Aorta (tissue), 5 donors: ENCODE results near the gene MAN2A2. TPM values are rescaled to one million over a fixed set of nuclear protein-coding genes. Genes with fewer than 3 reads are reported as not detected.
"Not testable (repeated sequence)": the region's sequence is repeated elsewhere in the genome, so short reads cannot be mapped to it uniquely, and the experiment has no call there.

Source experiments
- ATAC-seq: fragments of 200-7000 bp; cut with Tn5 transposase; one replicate; pipeline ENCODE4 v1.9.1; 2022; ENCODE audit warnings: moderate library complexity; ENCODE audit not compliant: low FRiP score
- DNase-seq, 2 donors: peaks; one replicate each; pipeline ENCODE4 v3.0.0-alpha.2; 2020
- H3K27ac ChIP-seq, 2 donors: one replicate each; pipeline ENCODE4 v1.5.1; 2013; ENCODE audit warnings: low read length in 2 of 2, mild to moderate bottlenecking in 2 of 2, moderate library complexity in 2 of 2, control low read depth in 1 of 2, inconsistent platforms in 1 of 2, low read depth in 1 of 2
- H3K27me3 ChIP-seq, 2 donors: one replicate each; pipeline ENCODE4 v1.6.1; 2013; ENCODE audit warnings: control low read depth in 1 of 2, low read length in 1 of 2, mild to moderate bottlenecking in 1 of 2, moderate library complexity in 1 of 2; ENCODE audit not compliant: insufficient read depth in 2 of 2, control insufficient read depth in 1 of 2
- H3K36me3 ChIP-seq, 2 donors: one replicate each; pipeline ENCODE4 v1.6.1; 2013; ENCODE audit warnings: control low read depth in 1 of 2, low read length in 1 of 2, mild to moderate bottlenecking in 1 of 2; ENCODE audit not compliant: insufficient read depth in 2 of 2, control insufficient read depth in 1 of 2
- H3K4me1 ChIP-seq, 2 donors: one replicate each; pipeline ENCODE4 v1.6.1; 2013; ENCODE audit warnings: low read length in 2 of 2, control low read depth in 1 of 2, mild to moderate bottlenecking in 1 of 2, moderate library complexity in 1 of 2; ENCODE audit not compliant: insufficient read depth in 2 of 2, control insufficient read depth in 1 of 2
- H3K4me3 ChIP-seq, 2 donors: one replicate each; pipeline ENCODE4 v1.5.1; 2013; ENCODE audit warnings: low read length in 2 of 2, control low read depth in 1 of 2, mild to moderate bottlenecking in 1 of 2
- H3K9me3 ChIP-seq: one replicate; pipeline ENCODE4 v1.6.1; 2013; ENCODE audit warnings: mild to moderate bottlenecking, low read length; ENCODE audit not compliant: control insufficient read depth
- WGBS, 2 donors: extraction: QIAGEN DNeasy Blood & Tissue Kit; methylation state at CpG; one replicate each; pipeline ENCODE4 v1.1.7; 2013; 5-methylcytosine and 5-hydroxymethylcytosine counted together
- intact Hi-C, 2 donors: fragments of 100-400 bp; cut with DNase I; formaldehyde crosslinking; loops; one replicate each; pipeline versions ENCODE4 v1.14.2 to v1.15.0; 2022
- polyA plus RNA-seq, 2 donors: library from polyadenylated mRNA; stranded (reverse); fragments of 200-250 nt; gene quantifications; one replicate each; pipeline ENCODE4 v1.2.3, GENCODE V29; 2013
- total RNA-seq, 2 donors: library from RNA; stranded (reverse); fragmentation: NEBNext Ultra II Directional; extraction: Animal tissue kit (Norgen Biotek cat#: 25700); gene quantifications; one replicate each; pipeline ENCODE4 v1.2.1, GENCODE V29; 2021
- donor health status: healthy with polysubstance abuse.
- donor health status: Bipolar disorder and iron deficiency.
- donor health status: DM: no; HTN: no; CAD: no.
- donor health status: DM: no; HTN: no; CAD: no.
- donor health status: DM: yes; HTN: yes; CAD: no.

MAN2A2 gene
- total and polyA plus RNA-seq, 4 donors = 19.2 to 82.4 (median 52.9) TPM

DNA sequence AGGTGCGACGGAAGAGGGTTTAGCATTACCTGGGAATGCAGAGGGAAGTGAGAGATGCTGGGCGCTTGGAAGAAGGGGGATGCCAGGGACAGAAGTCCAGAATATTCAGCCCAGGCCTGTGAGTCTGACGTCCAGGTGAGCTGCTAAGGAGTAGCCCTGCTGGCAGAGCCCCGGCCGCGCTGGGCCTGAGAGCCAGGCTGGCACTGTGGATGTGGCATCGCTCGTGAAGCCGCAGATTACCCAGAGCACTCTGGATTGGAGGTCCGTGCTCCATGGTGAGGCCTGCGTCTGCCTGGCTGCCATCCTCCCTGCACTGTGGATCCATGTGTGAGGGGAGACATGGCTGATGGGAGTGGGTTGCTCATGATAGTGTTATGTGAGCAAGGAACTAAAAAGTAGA, 14.5 kb downstream of the MAN2A2 start:
- no peak for DNase-seq
- intact Hi-C loops = no loop called here

DNA sequence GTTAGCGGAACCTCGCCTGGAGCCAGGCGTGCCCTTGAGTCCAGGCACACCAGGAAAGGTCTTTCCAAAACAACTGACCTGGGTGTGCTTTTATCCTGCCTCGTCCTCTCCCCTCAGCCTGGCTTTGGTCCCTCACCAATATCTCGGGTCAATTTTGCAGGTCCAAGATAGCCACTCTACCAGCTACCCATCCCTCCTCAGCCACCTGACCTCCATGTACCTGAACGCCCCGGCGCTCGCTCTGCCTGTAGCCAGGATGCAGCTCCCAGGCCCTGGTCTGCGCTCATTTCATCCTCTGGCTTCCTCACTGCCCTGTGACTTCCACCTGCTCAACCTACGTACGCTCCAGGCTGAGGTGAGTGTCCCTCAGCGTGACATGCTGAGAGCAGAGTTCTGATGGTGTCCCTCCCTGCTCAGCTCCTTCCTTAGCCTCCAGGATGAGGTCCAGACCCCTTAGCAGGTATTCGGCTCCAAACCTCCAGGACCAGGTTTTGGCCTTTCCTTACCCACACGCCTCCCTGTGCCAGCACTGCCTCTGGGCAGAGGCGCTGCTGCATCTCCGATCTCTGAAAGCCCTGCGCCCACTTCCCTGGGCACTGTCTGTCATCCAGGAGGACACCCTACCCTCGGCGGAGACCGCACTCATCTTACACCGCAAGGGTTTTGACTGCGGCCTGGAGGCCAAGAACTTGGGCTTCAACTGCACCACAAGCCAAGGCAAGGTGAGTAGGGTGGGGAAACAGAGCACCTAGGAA, 15.1 kb downstream of the MAN2A2 start:
- 91 to 95% methylated on average over 23 of the region's 23 CpGs for WGBS, 2 donors
- ATAC-seq = no peak
- H3K36me3 ChIP-seq = peaks cover 0 to 19% of the 10 kb centered on the region in 2 donors

More for the DNA sequence above, 14.5 kb downstream of the MAN2A2 start:
- no peaks in the 10 kb centered on the region for H3K9me3 ChIP-seq
- ATAC-seq = no peak
- H3K27ac ChIP-seq = no peak overlapping the region
- H3K27me3 ChIP-seq = no peaks in the 10 kb centered on the region
- H3K4me3 ChIP-seq = no peak overlapping the region
- 92 to 93% methylated on average over 12 of the region's 12 CpGs for WGBS, 2 donors
- H3K36me3 ChIP-seq = peaks cover 0 to 19% of the 10 kb centered on the region in 2 donors
- H3K4me1 ChIP-seq = no peaks in the 10 kb centered on the region

DNA sequence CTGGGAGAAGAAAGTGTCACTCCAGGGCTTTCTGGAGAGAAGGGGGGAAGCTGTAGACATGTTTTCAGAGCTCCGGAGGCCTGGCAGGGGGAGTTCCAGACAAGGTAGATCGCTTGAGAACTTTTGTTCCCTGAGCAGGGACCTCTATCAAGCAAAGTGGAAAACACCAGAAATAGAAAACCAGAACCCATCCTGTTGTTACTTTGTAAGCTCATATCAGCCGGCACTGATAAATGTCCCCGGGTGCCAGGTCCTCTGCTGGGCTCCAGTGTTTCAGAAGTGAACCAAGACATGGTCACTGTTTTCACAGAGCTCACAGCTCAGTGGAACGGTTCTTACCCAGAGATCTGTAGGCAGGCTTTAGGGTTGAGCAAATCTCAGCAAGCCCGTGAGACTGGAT, 15.7 kb downstream of the MAN2A2 start:
- Histone ChIP-seq H3K36me3 (peaks cover 0 to 14% of the 10 kb centered on the region in 2 donors), H3K4me1 (no peaks in the 10 kb centered on the region), H3K27me3 (no peaks in the 10 kb centered on the region), H3K4me3 (no peak overlapping the region), H3K27ac (no peak overlapping the region), H3K9me3 (no peaks in the 10 kb centered on the region)
- DNase-seq = no peak
- ATAC-seq = no peak
- WGBS, 2 donors = 88 to 95% methylated on average over 6 of the region's 6 CpGs
- intact Hi-C loops = no loop called here

More for the DNA sequence above, 15.1 kb downstream of the MAN2A2 start:
- DNase-seq = peak in 1 of 2 donors; percentile 66
- H3K4me3 ChIP-seq = no peak overlapping the region
- H3K9me3 ChIP-seq = no peaks in the 10 kb centered on the region
- H3K27ac ChIP-seq = no peak overlapping the region
- no peaks in the 10 kb centered on the region for H3K4me1 ChIP-seq
- intact Hi-C loops = no loop called here
- no peaks in the 10 kb centered on the region for H3K27me3 ChIP-seq

DNA sequence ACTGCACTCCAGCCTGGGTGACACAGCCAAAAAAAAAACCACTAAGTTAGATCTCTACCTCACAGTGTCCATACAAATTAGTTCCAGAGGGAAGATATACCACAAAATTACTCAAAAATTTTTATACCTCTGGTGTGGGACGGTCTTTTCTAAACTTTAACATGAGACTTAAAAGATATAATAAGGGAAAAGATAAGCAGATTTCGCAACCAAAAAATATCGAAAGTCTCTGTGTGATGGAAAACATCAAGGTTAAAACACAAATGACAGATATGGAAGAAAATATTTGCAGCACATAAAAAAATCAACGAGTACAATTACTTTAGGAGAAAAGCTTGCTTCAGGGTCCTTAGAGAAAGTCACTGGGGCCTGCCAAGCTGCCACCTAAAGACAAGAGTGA, 18.8 kb downstream of the MAN2A2 start:
- Histone ChIP-seq H3K27ac (no peak overlapping the region), H3K4me3 (no peak overlapping the region), H3K4me1 (no peaks in the 10 kb centered on the region), H3K9me3 (no peaks in the 10 kb centered on the region), H3K27me3 (no peaks in the 10 kb centered on the region), H3K36me3 (peaks cover 0 to 14% of the 10 kb centered on the region in 2 donors)
- ATAC-seq (no peak), DNase-seq (no peak)
- 86% methylated on average over 4 of the region's 4 CpGs for WGBS, 2 donors
- intact Hi-C loops = no loop called here

DNA sequence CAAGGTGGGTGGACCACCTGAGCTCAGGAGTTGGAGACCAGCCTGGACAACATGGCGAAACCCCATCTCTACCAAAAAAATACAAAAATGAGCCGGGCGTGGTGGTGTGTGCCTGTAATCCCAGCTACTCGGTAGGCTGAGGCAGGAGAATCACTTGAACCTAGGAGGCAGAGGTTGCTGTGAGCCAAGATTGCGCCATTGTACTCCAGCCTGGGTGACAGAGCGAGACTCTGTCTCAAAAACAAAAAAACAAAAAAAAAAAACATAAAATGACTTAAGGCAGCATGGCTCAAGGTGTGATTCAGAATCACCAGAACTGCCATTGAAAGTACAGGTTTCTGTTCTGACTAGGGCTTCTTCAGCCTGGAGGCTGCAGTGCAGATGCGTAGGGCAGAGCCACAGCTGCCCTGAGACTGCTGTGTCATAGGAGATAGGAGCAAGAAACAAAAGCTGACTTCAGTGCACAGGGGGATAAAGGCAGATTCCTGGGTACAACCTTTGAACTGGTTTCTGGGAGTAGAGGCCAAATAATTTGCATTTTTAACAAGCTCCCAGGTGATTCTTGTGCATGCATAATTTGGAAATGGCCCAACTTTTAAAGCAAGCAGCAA, 19.7 kb downstream of the MAN2A2 start:
- H3K4me3 ChIP-seq, H3K27ac ChIP-seq, H3K4me1 ChIP-seq, ATAC-seq, H3K9me3 ChIP-seq, intact Hi-C loops, H3K27me3 ChIP-seq, DNase-seq: not testable (repeated sequence)
- H3K36me3 ChIP-seq = peaks cover 0 to 12% of the 10 kb centered on the region in 2 donors
- 91 to 94% methylated on average over 7 of the region's 7 CpGs for WGBS, 2 donors

DNA sequence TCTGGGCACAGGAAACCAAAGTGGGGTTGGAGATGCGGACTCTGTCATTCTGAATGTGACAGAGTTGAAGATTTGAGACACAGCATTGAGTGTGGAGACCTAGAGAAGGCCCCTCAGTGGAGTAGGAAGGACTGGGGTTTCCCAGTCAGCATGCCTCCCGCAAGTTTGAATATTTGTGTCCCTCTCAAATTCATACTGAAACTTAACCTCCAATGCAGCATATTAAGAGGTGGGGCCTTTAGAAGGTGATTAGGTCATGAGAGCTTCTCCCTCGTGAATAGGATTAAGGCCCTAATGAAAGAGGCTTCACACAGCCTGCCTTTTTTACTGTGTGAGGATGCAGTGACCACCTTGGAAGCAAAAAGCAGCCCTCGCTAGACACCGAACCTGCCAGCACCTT, 21.3 kb downstream of the MAN2A2 start:
- Histone ChIP-seq H3K4me1 (no peaks in the 10 kb centered on the region), H3K4me3 (no peak overlapping the region), H3K9me3 (no peaks in the 10 kb centered on the region), H3K27me3 (no peaks in the 10 kb centered on the region), H3K27ac (no peak overlapping the region), H3K36me3 (peaks cover 0 to 5% of the 10 kb centered on the region in 2 donors)
- ATAC-seq (no peak), DNase-seq (no peak)
- 86 to 87% methylated on average over 5 of the region's 5 CpGs for WGBS, 2 donors
- intact Hi-C loops = no loop called here

DNA sequence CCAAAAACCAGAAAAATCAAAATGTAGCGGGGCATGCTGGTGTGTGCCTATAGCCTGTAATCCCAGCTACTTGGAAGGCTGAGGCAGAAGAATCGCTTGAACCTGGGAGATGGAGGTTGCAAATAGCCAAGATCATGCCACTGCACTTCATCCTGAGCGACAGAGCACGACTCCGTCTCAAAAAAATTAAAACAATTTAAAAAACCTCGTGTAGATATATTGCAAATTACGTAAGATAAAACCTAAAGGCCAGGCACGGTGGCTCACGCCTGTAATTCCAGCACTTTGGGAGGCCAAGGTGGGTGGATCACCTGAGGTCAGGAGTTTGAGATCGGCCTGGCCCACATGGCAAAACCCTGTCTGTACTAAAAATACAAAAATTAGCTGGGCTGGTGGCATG, 23.7 kb downstream of the MAN2A2 start:
- DNase-seq, H3K36me3 ChIP-seq, intact Hi-C loops, H3K9me3 ChIP-seq, ATAC-seq, H3K4me3 ChIP-seq, H3K27ac ChIP-seq, H3K4me1 ChIP-seq, H3K27me3 ChIP-seq: not testable (repeated sequence)
- WGBS, 2 donors = 88 to 90% methylated on average over 10 of the region's 10 CpGs

DNA sequence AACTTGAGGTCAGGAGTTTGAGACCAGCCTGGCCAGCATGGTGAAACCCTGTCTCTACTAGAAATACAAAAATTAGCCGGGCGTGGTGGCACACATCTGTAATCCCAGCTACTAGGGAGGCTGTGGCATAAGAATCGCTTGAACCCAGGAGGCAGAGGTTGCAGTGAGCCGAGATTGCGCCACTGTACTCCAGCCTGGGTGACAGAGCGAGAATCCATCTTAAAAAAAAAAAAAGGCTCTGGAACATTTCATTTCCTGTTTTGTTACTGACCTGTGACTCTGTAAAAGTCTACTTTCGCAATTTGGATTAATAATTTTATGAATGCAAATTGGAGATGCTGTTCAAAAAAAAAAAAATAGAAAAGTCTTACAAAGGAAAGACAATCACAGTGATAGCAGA, 25.0 kb downstream of the MAN2A2 start:
- H3K4me1 ChIP-seq, H3K9me3 ChIP-seq, H3K27me3 ChIP-seq, DNase-seq, H3K4me3 ChIP-seq, ATAC-seq, intact Hi-C loops, H3K27ac ChIP-seq, H3K36me3 ChIP-seq: not testable (repeated sequence)
- 94 to 99% methylated on average over 7 of the region's 7 CpGs for WGBS, 2 donors
